ENCODE measurements around the gene PAPPA.

DNA sequence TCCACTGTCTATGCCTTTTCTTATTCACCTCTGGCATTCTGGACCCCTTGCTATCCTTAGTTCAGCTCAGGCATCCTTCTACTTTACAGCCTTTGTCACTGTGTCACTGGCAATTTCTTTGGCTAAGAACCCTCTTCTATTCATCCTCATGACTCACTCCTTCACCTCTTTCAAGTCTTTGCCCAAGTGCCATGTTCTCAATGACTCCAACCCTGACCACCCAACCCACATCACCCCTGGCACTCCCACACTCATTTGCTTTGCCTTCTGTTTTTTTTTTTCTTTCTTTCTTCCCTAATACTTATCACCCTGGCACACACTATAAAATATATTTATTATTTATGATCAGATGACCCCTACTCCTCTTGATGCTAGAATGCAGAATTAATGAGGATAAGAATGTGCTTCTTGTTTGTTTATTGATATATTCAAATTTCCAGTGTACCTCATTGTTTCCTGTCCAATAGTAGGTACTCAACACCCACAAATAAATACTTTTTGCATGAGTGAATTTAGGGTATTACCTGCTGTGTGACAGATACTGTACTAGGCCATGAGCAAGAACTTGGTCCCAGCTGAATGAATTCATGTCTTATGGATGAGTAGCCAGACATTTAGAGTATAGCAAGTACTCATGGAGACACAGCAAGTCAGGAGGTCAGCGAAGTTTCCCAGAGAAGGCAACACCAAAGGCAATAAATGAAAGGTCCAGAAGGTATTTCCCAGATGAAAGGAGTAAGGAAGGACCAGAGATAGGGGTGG, 236.1 kb downstream of the PAPPA start:
- TF ChIP-seq CTCF (IDR thresholded peaks at IDR 0.05) (no peak), POLR2A (IDR thresholded peaks at IDR 0.05) (no peak)
